ENCODE measurements around the gene IL6.

DNA sequence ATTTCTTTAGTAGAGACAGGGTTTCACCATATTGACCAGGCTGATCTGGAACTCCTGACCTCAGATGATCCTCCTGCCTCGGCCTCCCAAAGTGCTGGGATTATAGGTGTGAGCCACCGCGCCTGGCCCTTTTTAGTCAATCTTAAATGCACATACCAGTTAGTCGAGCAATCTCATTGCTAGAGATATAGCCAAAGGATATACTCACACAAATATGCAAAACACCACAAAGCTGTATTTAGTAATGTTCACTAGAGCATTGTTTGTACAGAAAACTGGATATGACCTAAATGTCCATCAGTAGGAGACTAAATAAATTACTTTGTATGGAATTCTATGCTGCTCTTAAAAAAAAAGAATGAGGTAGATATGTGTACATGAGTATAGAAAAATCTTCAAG lies 24.5 kb upstream of the IL6 start:
- TF ChIP-seq CEBPB (IDR thresholded peaks at IDR 0.05; ENCODE audit: low read depth) (no peak), ZFX (IDR thresholded peaks at IDR 0.05) (no peak), YY1 (IDR thresholded peaks at IDR 0.05; ENCODE audit: extremely low read depth, insufficient replicate concordance, low read depth, low read length) (no peak), EZH2 (IDR thresholded peaks at IDR 0.05) (no peak), RAD21 (IDR thresholded peaks at IDR 0.05; ENCODE audit: low read depth) (no peak), POLR2AphosphoS5 (IDR thresholded peaks at IDR 0.05; ENCODE audit: low read depth, low read length) (no peak), SRF (IDR thresholded peaks at IDR 0.05; ENCODE audit: low read depth) (no peak), ZBTB33 (IDR thresholded peaks at IDR 0.05; ENCODE audit: extremely low read depth, insufficient replicate concordance, low read length) (no peak), CTCF (IDR thresholded peaks at IDR 0.05 in 2 of 3, conservative IDR thresholded peaks at IDR 0.05 in 1 of 3; ENCODE audit: borderline replicate concordance in 1 of 3, insufficient read depth in 1 of 3, low read depth in 2 of 3, low read length in 2 of 3) (no peak), POLR2A (IDR thresholded peaks at IDR 0.05; ENCODE audit: borderline replicate concordance, extremely low read depth, insufficient read depth, insufficient read length) (no peak), SP1 (IDR thresholded peaks at IDR 0.05; ENCODE audit: low read depth) (no peak), MAX (IDR thresholded peaks at IDR 0.05) (no peak), JUND (IDR thresholded peaks at IDR 0.05) (no peak)

Data from HCT116 (cell line).